ENCODE results near the gene GEMIN8. TPM values are rescaled to one million over a fixed set of nuclear protein-coding genes. Genes with fewer than 3 reads are reported as not detected.

GEMIN8 gene
- total RNA-seq, 1 experiment from 2014 or later: 14.8 TPM

- H2BK20ac ChIP-seq (ENCODE audit: low read depth, low read length, poor library complexity, severe bottlenecking): no peak overlapping the region
- no peak overlapping the region for H4K5ac ChIP-seq (ENCODE audit: insufficient read length, low read depth, low read length)
- H3K4me3 Mint-ChIP-seq: no peak overlapping the region
- no peak overlapping the region for H3K23ac ChIP-seq (ENCODE audit: insufficient read length, low read depth, low read length)
- no peak overlapping the region for H3K27ac ChIP-seq (ENCODE audit: insufficient read length, low read depth, low read length)
- H3K36me3 Mint-ChIP-seq (ENCODE audit: insufficient read depth in 1 of 3, low read depth in 3 of 3): no peaks in the 10 kb centered on the region; a peak in 1 of 7 replicates
- no peak for DNase-seq
- H2AFZ ChIP-seq (ENCODE audit: low read length): no peak overlapping the region
- H3K27me3 ChIP-seq (ENCODE audit: insufficient read depth, low read length): no peaks in the 10 kb centered on the region
- H3K79me1 ChIP-seq (ENCODE audit: insufficient read depth, low read depth, low read length, poor library complexity, severe bottlenecking): no peaks in the 10 kb centered on the region
- H2BK120ac ChIP-seq (ENCODE audit: low read depth, low read length, poor library complexity, severe bottlenecking): no peak overlapping the region
- no peak overlapping the region for H3K27ac Mint-ChIP-seq
- H3T11ph ChIP-seq (ENCODE audit: low read length): no peak overlapping the region
- H3K9ac ChIP-seq (ENCODE audit: extremely low read depth, insufficient read length, low read length): no peak overlapping the region
- H4K20me1 ChIP-seq (ENCODE audit: control insufficient read depth, insufficient read depth, insufficient read length): no peaks in the 10 kb centered on the region
- no peak overlapping the region for H3K14ac ChIP-seq (ENCODE audit: insufficient read depth, low read length)
- no peak overlapping the region for H3K18ac ChIP-seq (ENCODE audit: insufficient read length, low read depth, low read length)
- H2BK15ac ChIP-seq (ENCODE audit: low read depth, low read length): no peak overlapping the region
- no peak overlapping the region for H2BK5ac ChIP-seq (ENCODE audit: insufficient read length, low read length)
- H4K91ac ChIP-seq (ENCODE audit: insufficient read length, low read depth, low read length): no peak overlapping the region
- no peaks in the 10 kb centered on the region for H3K4me1 Mint-ChIP-seq
- H3K23me2 ChIP-seq (ENCODE audit: insufficient read length, low read depth, low read length, poor library complexity, severe bottlenecking): no peaks in the 10 kb centered on the region
- H3K4me2 ChIP-seq (ENCODE audit: insufficient read depth, insufficient read length, low read length): no peak overlapping the region
- H4K8ac ChIP-seq (replicated peaks; ENCODE audit: insufficient read length, low read depth, low read length): no peak overlapping the region
- H3K79me2 ChIP-seq (ENCODE audit: insufficient read depth, low read length): no peaks in the 10 kb centered on the region
- TF ChIP-seq CTCF (conservative IDR thresholded peaks at IDR 0.05): no peak
- H2AK5ac ChIP-seq (ENCODE audit: insufficient read length, low read length): no peak overlapping the region
- peaks cover 33 to 39% of the 10 kb centered on the region in 2 experiments for H3K9me3 Mint-ChIP-seq
- no peaks in the 10 kb centered on the region for H3K4me1 ChIP-seq (ENCODE audit: insufficient read depth, low read length)
- no peak overlapping the region for H3K4ac ChIP-seq (ENCODE audit: low read depth, low read length)
- peaks cover 1% of the 10 kb centered on the region; the same call in 1 of the 2 replicates for H3K27me3 Mint-ChIP-seq (ENCODE audit: low read depth)
- WGBS (ENCODE audit: extremely low coverage, insufficient read length, low lambda C conversion rate): no CpG with 5 or more reads among the region's 1 CpG
- H3K9me3 ChIP-seq (ENCODE audit: control insufficient read depth, low read depth, low read length): no peaks in the 10 kb centered on the region
- no peak overlapping the region for H2BK12ac ChIP-seq (ENCODE audit: insufficient read length, low read depth, low read length)
- H3K56ac ChIP-seq (ENCODE audit: insufficient read length, low read depth, low read length): no peak overlapping the region
Measured at GRCh38 chrX:14050709-14051108, 21.0 kb upstream of the GEMIN8 start.

Data from H9 (cell line).